Liver (tissue), 3 donors: ENCODE results near the gene ERBB2.

ENCODE experiments used
- ATF3 ChIP-seq: IDR thresholded peaks from 2 replicates; pipeline ENCODE4 v1.6.1; 2016; ENCODE audit warnings: antibody characterized with exemption
- CTCF ChIP-seq: fragments of 150-350 bp; IDR thresholded peaks from 2 replicates; pipeline ENCODE4 v1.5.1; 2017; ENCODE audit warnings: improper control_type of control experiment, low read depth, low read length; ENCODE audit not compliant: missing input control
- EGR1 ChIP-seq, 2 donors: IDR thresholded peaks; 2 replicates each; pipeline ENCODE4 v1.6.1; 2016 to 2018; ENCODE audit warnings: antibody characterized with exemption in 2 of 2, low read depth in 2 of 2
- HNF4G ChIP-seq: IDR thresholded peaks from 2 replicates; pipeline ENCODE4 v1.6.1; 2016; ENCODE audit warnings: antibody characterized with exemption
- JUND ChIP-seq, 2 donors: IDR thresholded peaks; 2 replicates each; pipeline ENCODE4 v1.6.1; 2016; ENCODE audit warnings: antibody characterized with exemption in 2 of 2
- NR2F2 ChIP-seq: IDR thresholded peaks from 2 replicates; pipeline ENCODE4 v1.6.1; 2016; ENCODE audit warnings: antibody characterized with exemption
- RAD21 ChIP-seq, 2 donors: IDR thresholded peaks; 2 replicates each; pipeline ENCODE4 v1.6.1; 2016; ENCODE audit warnings: antibody characterized with exemption in 2 of 2, mild to moderate bottlenecking in 2 of 2
- REST ChIP-seq: IDR thresholded peaks from 2 replicates; pipeline ENCODE4 v1.6.1; 2016; ENCODE audit warnings: antibody characterized with exemption, mild to moderate bottlenecking
- TAF1 ChIP-seq: conservative IDR thresholded peaks from 2 replicates; pipeline ENCODE4 v1.6.1; 2016; ENCODE audit warnings: antibody characterized with exemption, mild to moderate bottlenecking
- TF ChIP-seq, protein P1 (sequence below): IDR thresholded peaks from 2 replicates; pipeline ENCODE4 v1.6.1; 2016; ENCODE audit warnings: antibody characterized with exemption
- TF ChIP-seq, protein P2 (sequence below): IDR thresholded peaks from 2 replicates; pipeline ENCODE4 v1.6.1; 2016; ENCODE audit warnings: antibody characterized with exemption
- donor health status: healthy.
- donor health status: healthy.

DNA sequence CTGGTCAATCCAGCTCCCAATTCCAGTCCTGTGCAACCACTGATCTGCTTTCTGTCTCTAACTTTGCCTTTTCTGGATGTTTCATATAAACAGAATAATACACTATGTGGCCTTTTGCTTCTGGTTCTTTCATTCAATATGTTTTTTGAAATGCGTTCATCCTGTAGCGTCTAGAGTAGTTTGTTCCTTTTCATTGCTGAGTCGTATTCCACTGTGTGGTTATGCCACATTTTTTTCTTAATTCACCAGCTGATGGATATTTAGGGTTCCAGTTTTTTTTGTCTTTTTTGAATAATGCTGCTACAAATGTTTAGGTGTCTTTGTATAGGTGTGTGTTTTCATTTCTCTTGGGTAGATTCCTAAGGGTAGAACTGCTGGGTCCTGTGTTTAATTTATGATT, 32.7 kb downstream of the ERBB2 start:
- TF ChIP-seq CTCF (no peak), EGR1 (IDR thresholded peaks at IDR 0.05; ENCODE audit: low read depth in 2 of 2) (no peak), REST (no peak), RAD21 (IDR thresholded peaks at IDR 0.05) (no peak), NR2F2 (no peak), HNF4G (no peak), TAF1 (no peak), JUND (IDR thresholded peaks at IDR 0.05) (no peak), ATF3 (no peak)
- TF ChIP-seq, protein P1, sequence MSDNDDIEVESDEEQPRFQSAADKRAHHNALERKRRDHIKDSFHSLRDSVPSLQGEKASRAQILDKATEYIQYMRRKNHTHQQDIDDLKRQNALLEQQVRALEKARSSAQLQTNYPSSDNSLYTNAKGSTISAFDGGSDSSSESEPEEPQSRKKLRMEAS, result no peak
- TF ChIP-seq, protein P2, sequence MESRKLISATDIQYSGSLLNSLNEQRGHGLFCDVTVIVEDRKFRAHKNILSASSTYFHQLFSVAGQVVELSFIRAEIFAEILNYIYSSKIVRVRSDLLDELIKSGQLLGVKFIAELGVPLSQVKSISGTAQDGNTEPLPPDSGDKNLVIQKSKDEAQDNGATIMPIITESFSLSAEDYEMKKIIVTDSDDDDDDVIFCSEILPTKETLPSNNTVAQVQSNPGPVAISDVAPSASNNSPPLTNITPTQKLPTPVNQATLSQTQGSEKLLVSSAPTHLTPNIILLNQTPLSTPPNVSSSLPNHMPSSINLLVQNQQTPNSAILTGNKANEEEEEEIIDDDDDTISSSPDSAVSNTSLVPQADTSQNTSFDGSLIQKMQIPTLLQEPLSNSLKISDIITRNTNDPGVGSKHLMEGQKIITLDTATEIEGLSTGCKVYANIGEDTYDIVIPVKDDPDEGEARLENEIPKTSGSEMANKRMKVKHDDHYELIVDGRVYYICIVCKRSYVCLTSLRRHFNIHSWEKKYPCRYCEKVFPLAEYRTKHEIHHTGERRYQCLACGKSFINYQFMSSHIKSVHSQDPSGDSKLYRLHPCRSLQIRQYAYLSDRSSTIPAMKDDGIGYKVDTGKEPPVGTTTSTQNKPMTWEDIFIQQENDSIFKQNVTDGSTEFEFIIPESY, result no peak
